ENCODE measurements around the gene PFN1.
"Not testable (repeated sequence)": the region's sequence is repeated elsewhere in the genome, so short reads cannot be mapped to it uniquely, and the experiment has no call there.

Gene PFN1

GRCh38 chr17:4920351-4921048, 27.8 kb downstream of the PFN1 start:
- no peak for DNase-seq

- no peak for DNase-seq
Measured at GRCh38 chr17:4919511-4920047, 28.8 kb downstream of the PFN1 start.

- DNase-seq = not testable (repeated sequence)
Measured at GRCh38 chr17:4914551-4914950, 33.8 kb downstream of the PFN1 start.

GRCh38 chr17:4913994-4914393, 34.3 kb downstream of the PFN1 start:
- no peak for DNase-seq

GRCh38 chr17:4908711-4909496, 39.4 kb downstream of the PFN1 start:
- peak; percentile 91 for DNase-seq

GRCh38 chr17:4908301-4908700, 40.0 kb downstream of the PFN1 start:
- no peak for DNase-seq

GRCh38 chr17:4906642-4907041, 41.7 kb downstream of the PFN1 start:
- not testable (repeated sequence) for DNase-seq

GRCh38 chr17:4903051-4903818, 45.1 kb downstream of the PFN1 start, which contains the start of gene CHRNE:
Gene CHRNE (minus strand): TSS chr17:4903098. CDS start chr17:4903063, 35 bp downstream.
- peak; percentile 79 for DNase-seq

GRCh38 chr17:4902540-4902939, 45.8 kb downstream of the PFN1 start:
- no peak for DNase-seq

GRCh38 chr17:4901648-4902344, 46.5 kb downstream of the PFN1 start:
- peak; percentile 16 for DNase-seq

GRCh38 chr17:4901108-4901647, 47.2 kb downstream of the PFN1 start:
- no peak for DNase-seq

GRCh38 chr17:4900231-4901107, 47.9 kb downstream of the PFN1 start:
- no peak for DNase-seq

- DNase-seq = no peak
Measured at GRCh38 chr17:4899341-4900230, 48.7 kb downstream of the PFN1 start, which contains the start of gene C17orf107. Gene C17orf107 (plus strand): TSS chr17:4899536. CDS start chr17:4899763, 227 bp downstream.

- DNase-seq = no peak
Measured at GRCh38 chr17:4898927-4899326, 49.4 kb downstream of the PFN1 start.

- DNase-seq = no peak
Measured at GRCh38 chr17:4898351-4898750, 50.0 kb downstream of the PFN1 start.

GRCh38 chr17:4897785-4898184, 50.5 kb downstream of the PFN1 start:
- DNase-seq = no peak

GRCh38 chr17:4897198-4897687, 51.1 kb downstream of the PFN1 start:
- no peak for DNase-seq

GRCh38 chr17:4896332-4897197, 51.8 kb downstream of the PFN1 start:
- DNase-seq = no peak
